Mesendoderm (in vitro differentiated cells): Measurements from ENCODE around the gene FADS1.

ENCODE experiments used
- DNase-seq: peaks from one replicate; pipeline ENCODE4 v3.0.0; 2013
- H2AK5ac ChIP-seq: 2 replicates; pipeline ENCODE4 v1.6.1; 2013; ENCODE audit warnings: low read length, inconsistent platforms
- H2BK120ac ChIP-seq: 2 replicates; pipeline ENCODE4 v1.6.1; 2013; ENCODE audit warnings: low read depth, mild to moderate bottlenecking, low read length, moderate library complexity, mixed read lengths
- H2BK15ac ChIP-seq: replicated peaks from 2 replicates; pipeline ENCODE4 v1.6.1; 2013; ENCODE audit warnings: low read depth, mild to moderate bottlenecking, moderate library complexity
- H2BK5ac ChIP-seq: 2 replicates; pipeline ENCODE4 v1.6.1; 2013; ENCODE audit warnings: low read length, inconsistent platforms
- H3K18ac ChIP-seq: 2 replicates; pipeline ENCODE4 v1.6.1; 2013; ENCODE audit warnings: mild to moderate bottlenecking, low read length, mixed read lengths
- H3K23ac ChIP-seq: one replicate; pipeline ENCODE4 v1.6.1; 2013; ENCODE audit warnings: low read length
- H3K27ac ChIP-seq: 2 replicates; pipeline ENCODE4 v1.5.1; 2013; ENCODE audit warnings: low read depth, mild to moderate bottlenecking, inconsistent platforms, low read length, moderate library complexity
- H3K27me3 ChIP-seq: 2 replicates; pipeline ENCODE4 v1.6.1; 2013; ENCODE audit warnings: low read length, control low read depth, mild to moderate bottlenecking, inconsistent platforms; ENCODE audit not compliant: insufficient read depth, poor library complexity
- H3K36me3 ChIP-seq: 2 replicates; pipeline ENCODE4 v1.6.1; 2013; ENCODE audit warnings: low read length, inconsistent platforms; ENCODE audit not compliant: control insufficient read depth, insufficient read depth
- H3K4ac ChIP-seq: one replicate; pipeline ENCODE4 v1.6.1; 2013; ENCODE audit warnings: low read depth, mild to moderate bottlenecking, low read length, moderate library complexity
- H3K4me1 ChIP-seq: 2 replicates; pipeline ENCODE4 v1.6.1; 2013; ENCODE audit warnings: low read depth, low read length, inconsistent platforms; ENCODE audit not compliant: control insufficient read depth
- H3K4me2 ChIP-seq: 2 replicates; pipeline ENCODE4 v1.6.1; 2013; ENCODE audit warnings: low read length
- H3K4me3 ChIP-seq: 2 replicates; pipeline ENCODE4 v1.5.1; 2013; ENCODE audit warnings: mild to moderate bottlenecking, low read length
- H3K56ac ChIP-seq: one replicate; pipeline ENCODE4 v1.6.1; 2013; ENCODE audit warnings: low read length
- H3K79me1 ChIP-seq: 2 replicates; pipeline ENCODE4 v1.6.1; 2013; ENCODE audit warnings: low read length, inconsistent platforms
- H3K79me2 ChIP-seq: 2 replicates; pipeline ENCODE4 v1.6.1; 2013; ENCODE audit warnings: mild to moderate bottlenecking, low read length; ENCODE audit not compliant: control insufficient read depth, insufficient read depth
- H3K9ac ChIP-seq: 2 replicates; pipeline ENCODE4 v1.6.1; 2013; ENCODE audit warnings: low read length, inconsistent platforms
- H4K5ac ChIP-seq: one replicate; pipeline ENCODE4 v1.6.1; 2013; ENCODE audit warnings: low read length
- H4K8ac ChIP-seq: one replicate; pipeline ENCODE4 v1.6.1; 2013; ENCODE audit warnings: low read depth, mild to moderate bottlenecking, control low read depth, low read length, moderate library complexity
- WGBS: extraction: QIAGEN DNeasy Blood & Tissue Kit; methylation state at CpG from one replicate; pipeline ENCODE4 v1.1.7; 2013; ENCODE audit warnings: low lambda C conversion rate, missing lambda C conversion rate; ENCODE audit not compliant: insufficient coverage; ENCODE audit errors: extremely low coverage; 5-methylcytosine and 5-hydroxymethylcytosine counted together

FADS1 gene

DNA sequence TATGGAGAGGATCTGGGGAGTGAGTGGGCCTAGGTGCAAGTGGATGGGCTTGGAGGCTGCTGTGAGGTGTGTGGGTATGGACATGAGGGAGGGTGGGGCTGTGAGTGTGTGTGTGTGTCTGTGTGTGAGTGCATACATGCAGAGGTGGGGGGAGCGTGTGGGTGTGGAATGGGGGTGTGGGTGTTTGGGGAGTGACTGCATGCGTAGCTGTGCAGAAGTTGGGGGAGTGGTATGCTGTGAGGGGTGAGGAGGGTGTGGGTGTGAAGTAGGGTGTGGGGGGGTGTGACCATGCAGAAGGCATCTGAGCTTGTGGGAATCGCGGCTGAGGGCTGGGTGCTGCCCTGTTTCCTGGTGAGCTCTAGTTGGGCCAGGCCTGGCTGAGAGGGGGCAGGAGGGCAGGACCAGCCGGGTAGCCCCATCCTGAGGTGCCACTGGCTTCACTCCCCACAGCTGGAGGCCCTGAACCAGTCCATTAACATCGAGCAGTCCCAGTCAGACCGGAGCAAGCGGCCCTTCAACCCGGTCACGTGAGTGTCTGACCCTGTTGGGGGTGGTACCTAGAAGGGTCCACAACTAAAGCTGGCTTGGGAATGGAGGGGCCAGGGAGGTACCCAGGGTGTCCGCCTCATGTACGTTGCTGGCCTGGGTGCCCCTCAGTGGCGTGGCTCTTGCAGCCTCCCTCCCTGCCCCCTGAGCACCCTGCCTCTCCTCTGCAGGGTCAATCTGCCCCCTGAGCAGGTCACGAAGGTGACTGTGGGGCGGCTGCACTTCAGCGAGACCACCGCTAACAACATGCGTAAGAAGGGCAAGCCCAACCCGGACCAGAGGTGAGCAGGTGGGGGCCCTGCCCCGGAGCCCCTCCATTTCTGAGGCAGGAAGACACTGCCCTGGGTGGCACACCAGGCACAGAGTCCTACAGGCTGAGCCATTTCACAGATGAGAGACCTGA lies 40.9 kb downstream of the FADS1 start:
- no peaks in the 10 kb centered on the region for H3K27me3 ChIP-seq
- H3K56ac ChIP-seq, result peak overlapping the region; percentile 7
- H2BK15ac ChIP-seq, result no peak overlapping the region
- no peaks in the 10 kb centered on the region for H3K79me1 ChIP-seq
- no peak overlapping the region for H2AK5ac ChIP-seq
- no peak for DNase-seq
- no peak overlapping the region for H3K4ac ChIP-seq
- H4K5ac ChIP-seq, result no peak overlapping the region
- no peak overlapping the region for H2BK5ac ChIP-seq
- H3K4me2 ChIP-seq, result no peak overlapping the region
- H2BK120ac ChIP-seq, result no peak overlapping the region
- no peak overlapping the region for H3K9ac ChIP-seq
- no peaks in the 10 kb centered on the region for H3K4me1 ChIP-seq
- H3K4me3 ChIP-seq, result no peak overlapping the region
- H3K27ac ChIP-seq, result no peak overlapping the region
- no peaks in the 10 kb centered on the region for H3K36me3 ChIP-seq
- H3K18ac ChIP-seq, result no peak overlapping the region
- H3K79me2 ChIP-seq, result no peaks in the 10 kb centered on the region
- H3K23ac ChIP-seq, result no peak overlapping the region
- 100% methylated on average over 1 of the region's 20 CpGs for WGBS
- H4K8ac ChIP-seq, result no peak overlapping the region

GRCh38 chr11:61775106-61775505 lies 41.7 kb downstream of the FADS1 start:
- no peak overlapping the region for H2AK5ac ChIP-seq
- H3K4me3 ChIP-seq, result no peak overlapping the region
- no peak overlapping the region for H3K27ac ChIP-seq
- H3K4ac ChIP-seq, result no peak overlapping the region
- H3K79me1 ChIP-seq, result no peaks in the 10 kb centered on the region
- no peaks in the 10 kb centered on the region for H3K79me2 ChIP-seq
- no peak overlapping the region for H4K8ac ChIP-seq
- no peak overlapping the region for H3K9ac ChIP-seq
- H3K4me1 ChIP-seq, result no peaks in the 10 kb centered on the region
- H3K23ac ChIP-seq, result no peak overlapping the region
- no peak overlapping the region for H2BK5ac ChIP-seq
- H3K27me3 ChIP-seq, result no peaks in the 10 kb centered on the region
- no peaks in the 10 kb centered on the region for H3K36me3 ChIP-seq
- no peak for DNase-seq
- H2BK15ac ChIP-seq, result no peak overlapping the region
- WGBS, result no CpG with 5 or more reads among the region's 6 CpGs
- H3K18ac ChIP-seq, result no peak overlapping the region
- no peak overlapping the region for H3K4me2 ChIP-seq
- no peak overlapping the region for H2BK120ac ChIP-seq
- no peak overlapping the region for H4K5ac ChIP-seq
- H3K56ac ChIP-seq, result no peak overlapping the region

GRCh38 chr11:61774411-61774810 lies 42.4 kb downstream of the FADS1 start:
- no peaks in the 10 kb centered on the region for H3K27me3 ChIP-seq
- no peak overlapping the region for H3K4me3 ChIP-seq
- H3K56ac ChIP-seq, result peak overlapping the region; percentile 60
- no CpG with 5 or more reads among the region's 12 CpGs for WGBS
- no peak for DNase-seq
- H2BK5ac ChIP-seq, result no peak overlapping the region
- no peak overlapping the region for H2BK15ac ChIP-seq
- H3K4me2 ChIP-seq, result no peak overlapping the region
- H2BK120ac ChIP-seq, result no peak overlapping the region
- no peaks in the 10 kb centered on the region for H3K79me2 ChIP-seq
- no peaks in the 10 kb centered on the region for H3K79me1 ChIP-seq
- H3K4ac ChIP-seq, result no peak overlapping the region
- no peaks in the 10 kb centered on the region for H3K36me3 ChIP-seq
- H3K4me1 ChIP-seq, result no peaks in the 10 kb centered on the region
- no peak overlapping the region for H3K9ac ChIP-seq
- H2AK5ac ChIP-seq, result no peak overlapping the region
- H3K18ac ChIP-seq, result no peak overlapping the region
- H3K27ac ChIP-seq, result no peak overlapping the region
- no peak overlapping the region for H4K5ac ChIP-seq
- H3K23ac ChIP-seq, result no peak overlapping the region
- no peak overlapping the region for H4K8ac ChIP-seq

GRCh38 chr11:61773809-61774208 lies 43.0 kb downstream of the FADS1 start:
- H2BK15ac ChIP-seq, result no peak overlapping the region
- no peaks in the 10 kb centered on the region for H3K27me3 ChIP-seq
- no peak overlapping the region for H2AK5ac ChIP-seq
- no peak overlapping the region for H3K4ac ChIP-seq
- H4K5ac ChIP-seq, result no peak overlapping the region
- H3K4me2 ChIP-seq, result no peak overlapping the region
- H3K23ac ChIP-seq, result no peak overlapping the region
- H3K36me3 ChIP-seq, result no peaks in the 10 kb centered on the region
- no peak overlapping the region for H4K8ac ChIP-seq
- H3K4me1 ChIP-seq, result no peaks in the 10 kb centered on the region
- no peaks in the 10 kb centered on the region for H3K79me2 ChIP-seq
- no peak overlapping the region for H3K9ac ChIP-seq
- DNase-seq, result no peak
- H2BK5ac ChIP-seq, result no peak overlapping the region
- H3K79me1 ChIP-seq, result no peaks in the 10 kb centered on the region
- H3K4me3 ChIP-seq, result no peak overlapping the region
- H3K56ac ChIP-seq, result no peak overlapping the region
- WGBS, result no CpG with 5 or more reads among the region's 18 CpGs
- no peak overlapping the region for H3K27ac ChIP-seq
- no peak overlapping the region for H3K18ac ChIP-seq
- no peak overlapping the region for H2BK120ac ChIP-seq

DNA sequence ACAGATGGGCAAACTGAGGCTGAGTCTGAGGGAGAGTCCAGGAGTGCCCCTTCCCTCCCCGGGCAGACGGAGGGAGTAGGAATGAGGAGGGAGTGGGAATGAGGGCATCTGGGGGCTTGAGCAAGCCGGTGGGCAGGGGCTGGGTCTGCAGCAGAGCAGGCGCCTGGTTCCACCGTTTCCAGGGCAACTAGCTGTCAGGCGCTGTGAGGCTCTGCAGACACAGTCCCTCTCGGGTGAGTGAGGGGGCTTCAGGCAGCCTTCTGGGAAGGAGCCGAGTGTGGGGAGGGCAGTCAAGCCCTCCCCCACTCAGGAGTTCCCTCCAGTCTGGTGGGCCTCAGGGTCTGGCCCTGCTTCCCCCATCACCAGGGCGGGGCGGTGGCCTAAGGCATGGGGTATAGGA lies 43.4 kb downstream of the FADS1 start:
- no peak overlapping the region for H2BK120ac ChIP-seq
- no peak overlapping the region for H3K56ac ChIP-seq
- no peak overlapping the region for H3K4me2 ChIP-seq
- H3K9ac ChIP-seq, result no peak overlapping the region
- no peak overlapping the region for H4K8ac ChIP-seq
- H2AK5ac ChIP-seq, result no peak overlapping the region
- no CpG with 5 or more reads among the region's 10 CpGs for WGBS
- no peak overlapping the region for H3K27ac ChIP-seq
- no peak overlapping the region for H3K23ac ChIP-seq
- H3K36me3 ChIP-seq, result no peaks in the 10 kb centered on the region
- H3K4me1 ChIP-seq, result no peaks in the 10 kb centered on the region
- no peaks in the 10 kb centered on the region for H3K79me2 ChIP-seq
- no peaks in the 10 kb centered on the region for H3K79me1 ChIP-seq
- H3K4me3 ChIP-seq, result no peak overlapping the region
- no peak for DNase-seq
- no peak overlapping the region for H4K5ac ChIP-seq
- no peak overlapping the region for H3K18ac ChIP-seq
- H3K27me3 ChIP-seq, result no peaks in the 10 kb centered on the region
- no peak overlapping the region for H2BK5ac ChIP-seq
- H2BK15ac ChIP-seq, result no peak overlapping the region
- no peak overlapping the region for H3K4ac ChIP-seq
